PFSK-1 (cell line): ENCODE measurements around the gene CMTM4.

Experiments used
- FOXP2 ChIP-seq: optimal IDR thresholded peaks from 2 replicates; pipeline ENCODE3; 2011; ENCODE audit warnings: borderline replicate concordance, control low read depth, inconsistent platforms; ENCODE audit not compliant: insufficient read depth; ENCODE audit errors: extremely low read length, extremely low read depth
- POLR2AphosphoS5 ChIP-seq: IDR thresholded peaks from 2 replicates; pipeline ENCODE4 v1.6.1; 2012; ENCODE audit warnings: low read depth, mild to moderate bottlenecking, control low read depth, low read length, moderate library complexity
- REST ChIP-seq, 2 experiments: IDR thresholded peaks; 2 replicates each; pipeline versions ENCODE4 v1.6.1 to v1.8.0; 2011 to 2012; ENCODE audit warnings: low read depth in 2 of 2, low read length in 2 of 2, control low read depth in 1 of 2, inconsistent platforms in 1 of 2, mild to moderate bottlenecking in 1 of 2, moderate library complexity in 1 of 2; ENCODE audit not compliant: insufficient read depth in 1 of 2
- SIN3A ChIP-seq: IDR thresholded peaks from 2 replicates; pipeline ENCODE4 v1.6.1; 2012; ENCODE audit warnings: mild to moderate bottlenecking, low read length, moderate library complexity, borderline replicate concordance; ENCODE audit not compliant: insufficient read depth
- TAF1 ChIP-seq: IDR thresholded peaks from 2 replicates; pipeline ENCODE4 v1.6.1; 2012; ENCODE audit warnings: low read length, control low read depth, borderline replicate concordance; ENCODE audit not compliant: insufficient read depth

Gene CMTM4

DNA sequence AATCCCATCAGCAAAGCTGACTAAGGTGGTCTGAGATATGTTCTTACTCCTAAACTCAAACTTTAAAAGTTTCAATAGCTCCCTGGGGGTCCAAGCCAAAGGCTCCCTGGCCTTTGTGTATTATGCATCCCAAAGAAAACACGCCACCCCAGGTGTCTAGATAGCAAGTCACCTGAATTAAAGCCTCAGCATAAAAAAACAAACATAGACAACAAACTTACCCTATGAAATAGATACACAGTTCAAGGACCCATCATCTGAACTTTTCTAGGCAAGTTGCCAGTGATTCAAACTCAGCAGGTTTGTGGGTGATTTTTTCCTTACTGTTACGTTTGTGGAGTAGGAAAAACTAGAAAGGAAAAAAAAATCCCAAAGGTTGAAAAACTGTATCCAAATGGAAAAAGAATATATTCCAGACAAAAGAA is 79.5 kb downstream of the CMTM4 start:
- TF ChIP-seq FOXP2 (no peak), REST (IDR thresholded peaks at IDR 0.05; ENCODE audit: insufficient read depth in 1 of 2, low read depth in 2 of 2, low read length in 2 of 2) (no peak), TAF1 (no peak), POLR2AphosphoS5 (no peak), SIN3A (no peak)

DNA sequence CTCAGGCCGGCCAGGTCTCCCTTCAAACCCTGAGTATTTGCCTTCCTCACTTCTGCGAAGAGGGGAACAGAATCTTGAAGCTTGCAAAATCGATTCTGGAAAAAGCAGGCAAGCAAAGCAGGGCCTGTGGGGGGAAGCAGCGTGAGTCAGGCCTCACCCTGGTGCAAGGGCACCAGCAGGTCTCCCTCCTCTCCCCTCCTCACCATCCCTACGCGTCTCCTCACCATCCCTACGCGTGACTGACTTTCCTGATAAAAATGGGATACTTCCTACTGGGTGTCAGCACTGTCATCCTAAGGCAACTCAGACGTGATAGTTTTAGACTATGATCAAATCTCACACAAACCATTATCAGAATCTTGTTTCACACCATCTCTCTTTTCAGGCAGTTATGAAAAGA is 80.0 kb downstream of the CMTM4 start:
- no peak for TF ChIP-seq FOXP2
- TF ChIP-seq POLR2AphosphoS5, result no peak
- TF ChIP-seq SIN3A, result no peak
- no peak for TF ChIP-seq TAF1
- TF ChIP-seq REST (IDR thresholded peaks at IDR 0.05; ENCODE audit: insufficient read depth in 1 of 2, low read depth in 2 of 2, low read length in 2 of 2), result no peak

DNA sequence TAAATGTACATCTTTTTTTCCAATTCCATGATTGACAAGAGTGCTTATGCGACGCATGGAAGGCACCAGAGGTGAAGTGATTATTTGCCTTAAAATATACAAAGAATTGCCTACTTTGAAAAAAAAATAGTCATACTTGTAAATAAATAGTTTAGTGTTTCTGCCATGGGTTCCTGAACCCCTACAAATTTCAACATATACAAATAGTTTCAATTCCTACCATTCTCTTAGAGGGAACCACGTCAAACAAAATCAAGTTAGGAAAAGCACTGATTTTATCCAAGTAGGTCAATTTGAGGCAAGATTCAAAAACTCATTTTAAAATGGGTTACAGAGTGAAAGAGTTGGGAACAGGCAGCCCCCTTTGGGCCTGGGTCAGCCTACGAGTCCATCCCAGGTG is 80.4 kb downstream of the CMTM4 start:
- TF ChIP-seq REST (IDR thresholded peaks at IDR 0.05; ENCODE audit: insufficient read depth in 1 of 2, low read depth in 2 of 2, low read length in 2 of 2) (no peak), POLR2AphosphoS5 (no peak), FOXP2 (no peak)

DNA sequence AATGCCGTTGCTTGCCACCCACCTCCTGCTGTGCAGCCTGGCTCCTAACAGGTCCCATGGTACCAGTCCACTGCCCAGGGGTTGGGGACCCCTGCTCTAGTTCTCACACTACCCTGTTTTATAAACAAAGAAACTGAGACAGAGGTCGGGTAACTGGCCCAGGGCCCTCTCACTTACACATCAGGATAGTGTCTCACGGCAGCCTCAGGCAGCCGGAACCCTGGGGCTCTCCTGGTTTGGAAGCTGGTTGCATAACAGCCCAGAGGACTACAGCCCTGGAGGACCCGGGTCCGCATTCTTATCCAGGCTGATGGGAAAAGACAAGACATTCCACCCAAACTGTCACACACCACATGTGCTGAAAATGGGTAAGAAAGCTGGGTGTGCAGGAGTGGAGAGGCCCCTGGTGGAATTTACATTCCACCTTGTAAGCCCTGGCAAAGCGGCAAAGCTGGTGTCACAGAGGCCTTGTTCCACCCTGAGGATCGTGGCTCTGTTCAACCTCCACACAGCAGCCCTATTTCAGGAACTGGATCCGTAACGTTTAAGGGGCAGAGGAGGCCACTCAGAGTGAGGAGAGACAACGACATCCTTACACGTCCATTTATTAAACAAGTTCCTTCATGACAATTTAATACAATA is 82.3 kb downstream of the CMTM4 start:
- TF ChIP-seq SIN3A (no peak), REST (IDR thresholded peaks at IDR 0.05; ENCODE audit: insufficient read depth in 1 of 2, low read depth in 2 of 2, low read length in 2 of 2) (no peak), TAF1 (no peak), FOXP2 (no peak), POLR2AphosphoS5 (no peak)

GRCh38 chr16:66612422-66612821 is 84.1 kb downstream of the CMTM4 start:
- TF ChIP-seq FOXP2 (no peak), REST (IDR thresholded peaks at IDR 0.05; ENCODE audit: insufficient read depth in 1 of 2, low read depth in 2 of 2, low read length in 2 of 2) (no peak)
